Stimulated activated CD8-positive, alpha-beta memory T cell treated with anti-CD3 and anti-CD28 coated beads, Interleukin-7, amount 100 ng/mL, for 4 hours (primary cell): ENCODE results near the gene FBN1.

Source experiments
- DNase-seq, 2 donors: peaks; one replicate each; pipeline ENCODE4 v3.0.0-alpha.2; 2020; ENCODE audit warnings: low read depth in 2 of 2

The FBN1 gene

DNA sequence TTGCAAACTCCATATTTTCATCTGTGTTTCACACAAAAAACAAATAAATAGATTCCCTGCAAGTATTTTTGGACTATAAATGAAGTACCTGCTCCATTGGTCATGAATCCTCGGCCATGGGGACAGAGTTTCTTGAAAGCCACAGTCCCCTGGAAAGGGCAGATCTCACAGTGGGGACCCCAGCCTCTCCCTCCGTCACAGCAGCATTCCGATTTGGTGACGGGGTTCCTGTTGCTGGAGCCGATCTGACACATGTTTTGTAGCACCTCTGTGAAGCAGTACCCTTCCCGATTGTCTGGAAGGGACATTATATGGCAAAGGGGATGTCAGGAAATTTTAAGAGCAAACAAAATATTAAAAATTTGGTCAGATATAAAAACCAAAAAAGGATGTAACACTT is 218.0 kb downstream of the FBN1 start:
- no peak for DNase-seq

DNA sequence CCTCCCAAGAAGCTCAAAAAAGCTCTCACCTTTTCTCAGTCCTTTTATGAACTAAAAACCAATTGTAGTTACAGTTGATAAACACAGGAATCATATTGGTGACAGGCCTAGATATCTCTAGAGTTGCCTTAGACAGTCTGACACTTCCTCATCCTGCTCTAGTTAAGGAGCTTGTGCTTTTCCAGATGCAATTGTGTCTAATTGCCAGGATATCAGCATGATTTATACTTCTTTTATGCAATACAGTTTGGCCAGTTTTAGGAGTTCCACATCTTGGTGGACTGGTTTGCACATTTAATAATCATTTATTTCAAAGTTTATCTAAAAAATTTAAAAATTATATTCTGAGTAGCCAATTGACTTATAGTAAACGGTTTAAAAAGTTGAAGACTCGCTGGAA is 218.6 kb downstream of the FBN1 start:
- no peak for DNase-seq

- DNase-seq, result no peak
Measured at GRCh38 chr15:48426044-48426443, 219.5 kb downstream of the FBN1 start.

DNA sequence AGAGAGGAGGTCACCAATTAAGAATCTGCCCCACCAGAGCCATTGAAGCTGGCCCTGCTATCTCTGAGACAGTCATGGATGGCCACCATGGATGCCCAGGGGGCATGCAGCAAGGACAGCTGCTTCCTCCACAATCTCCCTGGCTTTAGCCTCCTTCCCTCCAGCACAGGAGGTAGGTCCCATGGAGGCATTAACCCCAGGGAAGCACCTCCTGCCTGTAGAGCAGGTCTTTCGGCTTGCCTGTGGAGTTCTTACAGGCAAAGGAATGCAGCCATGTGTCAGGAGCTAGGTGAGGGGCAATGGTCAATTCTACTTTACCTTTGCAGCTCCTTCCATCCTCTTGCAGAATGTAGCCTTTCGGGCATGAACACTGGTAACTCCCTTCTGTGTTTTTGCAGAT is 220.5 kb downstream of the FBN1 start:
- DNase-seq, result no peak

DNA sequence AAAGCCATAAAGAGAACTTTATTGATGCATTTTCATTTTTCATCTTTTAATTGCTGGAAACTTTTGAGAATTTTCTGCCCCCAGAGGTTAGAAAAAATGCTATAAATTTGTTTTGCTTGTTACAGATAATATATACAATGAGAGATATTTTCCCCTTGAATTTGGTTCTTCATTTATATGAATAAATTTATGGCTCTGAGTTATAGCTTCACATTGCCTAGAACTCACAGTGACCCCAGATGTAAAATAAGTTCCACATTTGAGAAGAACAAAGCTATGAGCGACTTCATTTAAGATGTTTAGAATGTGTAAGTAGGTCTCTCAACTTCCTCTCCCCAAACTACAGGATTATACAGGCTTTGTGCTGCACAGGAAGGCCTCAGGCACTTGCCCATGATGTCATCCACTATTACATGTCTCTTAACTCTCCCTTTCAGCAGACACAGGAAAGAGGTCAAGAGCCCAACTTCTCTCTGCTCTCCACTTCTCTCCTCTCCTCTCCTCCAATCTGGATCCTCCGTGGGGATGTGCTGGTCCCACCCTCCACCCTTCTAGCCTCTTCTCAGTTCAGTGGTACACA is 221.5 kb downstream of the FBN1 start:
- DNase-seq, result no peak

DNA sequence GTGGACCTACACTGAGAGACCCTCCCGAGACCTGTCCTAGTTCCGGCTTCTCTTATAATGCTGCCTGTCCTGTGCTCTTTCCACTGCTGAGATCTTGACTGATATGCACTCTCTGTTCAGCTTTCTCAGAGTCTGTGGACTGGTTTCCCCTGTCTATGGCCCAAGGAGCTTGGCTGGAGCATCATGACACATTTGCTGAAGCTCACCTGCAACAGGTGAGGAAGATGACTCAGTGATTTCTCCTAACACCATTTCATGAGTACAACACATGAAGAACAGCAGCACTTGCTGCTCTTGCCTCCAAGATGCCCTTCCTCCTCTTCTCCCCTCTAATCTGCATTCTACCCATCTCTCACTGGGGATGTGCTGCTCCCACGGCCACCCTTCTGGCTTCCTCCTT is 222.2 kb downstream of the FBN1 start:
- no peak for DNase-seq

DNA sequence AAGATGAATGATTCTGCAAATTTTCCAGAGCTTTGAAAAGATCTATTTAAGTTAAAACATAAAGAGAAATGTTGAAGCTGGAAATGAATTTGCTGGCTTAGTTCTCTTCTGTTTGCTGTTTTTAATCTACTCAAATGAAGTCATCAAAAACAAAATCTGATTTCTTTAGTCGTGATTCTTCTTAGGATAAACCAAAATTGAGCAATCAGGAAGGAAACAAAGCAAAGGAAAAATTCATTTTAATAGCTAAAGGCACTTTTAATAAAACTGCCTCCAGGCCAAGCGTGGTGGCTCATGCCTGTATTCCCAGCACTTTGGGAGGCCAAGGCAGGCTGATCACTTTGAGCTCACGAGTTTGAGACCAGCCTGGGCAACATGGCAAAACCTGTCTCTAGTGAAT is 223.1 kb downstream of the FBN1 start:
- DNase-seq, result no peak

DNA sequence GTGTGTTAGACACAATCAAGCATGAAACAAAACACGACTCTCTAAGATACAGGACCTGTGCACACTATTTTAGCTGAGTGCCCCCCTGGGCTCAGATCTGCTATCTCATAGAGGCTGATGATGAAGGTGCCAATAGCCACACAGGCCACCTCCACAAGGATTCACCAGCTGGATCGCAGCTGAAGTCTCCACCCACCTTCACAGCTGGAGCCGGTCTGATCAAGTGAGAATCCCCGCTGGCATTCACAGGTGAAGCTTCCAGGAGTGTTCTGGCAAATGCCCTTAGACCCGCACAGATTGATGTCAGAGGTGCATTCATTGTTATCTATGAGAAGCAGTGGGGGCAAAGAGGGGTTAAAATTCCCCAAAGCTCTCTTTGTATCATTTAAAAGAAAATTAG is 224.1 kb downstream of the FBN1 start:
- DNase-seq, result no peak

DNA sequence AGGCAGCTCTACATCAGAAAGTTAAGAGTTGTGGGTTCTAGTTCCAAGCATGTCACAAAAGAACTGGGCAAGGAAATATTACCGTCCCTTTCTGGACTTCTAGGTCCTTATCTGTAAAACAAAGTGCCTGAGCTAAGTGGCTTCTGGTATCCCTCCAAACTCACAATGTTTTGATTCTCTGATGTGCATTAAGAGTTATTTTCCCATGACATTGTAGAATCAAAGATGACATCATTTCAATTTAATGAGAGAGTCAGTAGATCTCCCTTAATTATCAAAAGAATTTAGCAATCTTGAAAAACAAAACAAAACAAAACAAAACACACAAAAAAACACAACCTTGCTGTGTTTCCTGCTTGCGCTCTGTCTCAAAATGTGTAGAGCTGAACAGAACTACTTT is 225.6 kb downstream of the FBN1 start:
- no peak for DNase-seq

DNA sequence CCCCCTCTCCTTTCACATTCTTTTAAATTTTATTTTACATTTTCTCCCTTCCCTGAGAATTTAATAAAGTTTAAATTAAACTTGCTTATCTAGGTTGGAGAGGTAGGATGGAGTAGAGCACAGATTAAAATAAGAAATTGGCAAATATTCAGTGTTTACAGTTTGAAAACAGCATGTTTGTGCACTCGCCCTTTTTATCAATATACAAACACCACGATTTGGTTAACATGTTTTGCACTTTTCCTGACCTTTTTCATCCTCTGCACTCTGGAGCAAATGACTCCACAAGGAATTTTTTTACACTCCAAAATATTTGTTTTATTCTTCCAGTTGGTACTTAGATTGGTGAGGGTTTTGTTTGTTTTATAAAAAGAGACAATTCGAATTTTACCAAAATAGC is 227.2 kb downstream of the FBN1 start:
- DNase-seq, result no peak

DNA sequence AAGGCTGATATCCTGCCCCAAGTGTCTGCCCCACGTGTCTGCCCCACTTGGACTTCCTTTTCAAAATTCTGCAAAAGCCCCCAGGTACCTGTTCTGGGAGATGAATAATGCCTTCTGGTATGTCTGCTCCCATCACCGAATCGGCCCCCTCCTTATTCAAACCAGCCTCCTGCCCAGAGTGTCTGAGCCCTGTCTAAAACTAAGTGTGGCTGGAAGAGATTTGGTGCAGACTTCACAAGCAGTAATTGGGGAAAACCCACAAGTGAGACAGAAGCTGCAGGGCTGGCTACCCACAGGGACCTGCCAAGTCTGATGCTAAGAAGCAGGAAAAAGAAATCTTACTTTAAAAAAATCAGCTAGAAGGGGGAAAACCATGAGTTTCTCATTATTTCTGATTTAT is 229.2 kb downstream of the FBN1 start:
- DNase-seq, result no peak

GRCh38 chr15:48415036-48415886 is 230.2 kb downstream of the FBN1 start:
- DNase-seq, result no peak

DNA sequence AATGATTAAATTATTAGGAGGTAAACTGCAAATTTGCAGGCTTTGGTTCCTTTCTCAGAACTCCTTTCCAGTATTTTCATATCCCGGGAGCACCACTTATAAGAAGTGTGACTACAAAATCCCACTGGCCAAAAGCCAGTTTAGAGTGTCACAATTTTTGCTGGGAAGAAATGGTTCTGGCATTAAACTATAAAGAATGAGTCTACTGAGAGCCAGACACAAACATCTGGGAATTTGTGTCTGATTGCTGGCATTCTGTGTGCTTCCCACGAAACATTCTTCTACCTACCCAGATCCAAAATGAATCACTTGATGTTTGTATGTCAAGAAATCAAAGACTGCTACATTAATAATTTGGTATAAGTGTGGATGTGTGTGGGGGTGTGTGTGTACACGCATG is 231.5 kb downstream of the FBN1 start:
- no peak for DNase-seq

GRCh38 chr15:48413304-48413703 is 232.2 kb downstream of the FBN1 start:
- no peak for DNase-seq

DNA sequence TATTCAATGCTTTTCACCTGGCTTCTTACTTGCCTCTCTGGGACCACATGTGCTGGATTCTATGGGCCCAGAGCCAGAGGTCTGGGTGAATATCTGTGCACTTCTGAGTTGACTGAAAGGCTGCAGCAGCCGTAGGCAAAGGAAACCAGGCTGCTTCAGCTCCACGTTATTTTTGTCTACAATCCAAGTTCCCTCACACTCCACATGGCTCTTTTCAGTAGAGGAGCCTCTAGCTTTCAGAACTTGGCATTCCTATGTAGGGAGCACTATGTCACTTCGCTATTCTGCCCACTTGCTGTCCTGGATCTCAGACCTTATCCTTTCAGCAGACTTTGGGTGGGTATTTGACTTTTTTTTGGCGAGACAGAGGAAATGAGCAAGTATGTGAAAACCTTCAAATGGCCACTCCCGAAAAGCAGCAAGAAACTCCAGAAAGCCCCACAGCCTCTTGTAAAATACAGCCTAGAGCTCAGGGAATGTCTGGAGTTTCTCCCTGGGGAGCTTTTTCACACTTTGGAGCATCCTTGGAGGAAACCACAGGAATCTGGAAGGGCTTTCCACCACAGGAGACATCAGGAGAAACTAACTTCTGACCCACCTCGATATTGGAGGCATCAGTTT is 233.4 kb downstream of the FBN1 start:
- DNase-seq, result no peak

DNA sequence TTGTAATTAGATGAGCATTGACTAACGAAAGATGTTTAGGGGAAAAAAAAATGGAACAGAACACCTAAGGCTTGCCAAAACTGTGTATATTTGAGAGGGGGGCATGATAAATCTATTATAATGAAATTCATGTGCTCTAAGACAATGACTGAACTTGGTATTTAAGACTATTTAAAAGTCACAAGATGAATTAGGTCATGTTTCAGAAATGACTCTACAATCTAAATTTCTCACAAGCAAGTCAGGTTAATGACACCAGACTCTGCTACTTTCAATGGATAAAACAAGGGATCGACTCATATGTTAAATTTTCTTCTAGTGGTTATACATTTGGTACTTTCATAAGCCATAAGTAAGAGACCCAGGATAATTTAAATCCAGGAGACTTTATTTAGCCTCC is 235.9 kb downstream of the FBN1 start:
- no peak for DNase-seq

GRCh38 chr15:48408327-48408726 is 237.2 kb downstream of the FBN1 start:
- no peak for DNase-seq

DNA sequence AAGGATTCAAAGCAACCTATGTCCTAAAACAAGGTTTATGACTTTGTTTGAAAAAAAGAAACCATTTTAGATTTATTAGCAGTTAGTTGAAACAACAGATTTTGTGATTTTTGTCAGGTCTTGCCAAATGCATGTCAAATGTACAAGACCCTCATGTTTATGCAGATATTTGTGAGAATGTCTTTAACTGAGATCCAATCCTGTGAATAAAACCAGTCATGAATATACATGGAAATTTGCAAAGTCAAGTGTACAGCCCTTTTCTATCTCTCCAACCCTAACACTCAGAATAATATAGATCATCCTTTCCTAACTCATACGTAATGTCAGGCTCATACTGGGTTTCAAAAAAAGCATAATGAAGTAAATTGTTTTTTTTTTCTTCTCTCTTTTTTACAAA is 237.9 kb downstream of the FBN1 start:
- no peak for DNase-seq

DNA sequence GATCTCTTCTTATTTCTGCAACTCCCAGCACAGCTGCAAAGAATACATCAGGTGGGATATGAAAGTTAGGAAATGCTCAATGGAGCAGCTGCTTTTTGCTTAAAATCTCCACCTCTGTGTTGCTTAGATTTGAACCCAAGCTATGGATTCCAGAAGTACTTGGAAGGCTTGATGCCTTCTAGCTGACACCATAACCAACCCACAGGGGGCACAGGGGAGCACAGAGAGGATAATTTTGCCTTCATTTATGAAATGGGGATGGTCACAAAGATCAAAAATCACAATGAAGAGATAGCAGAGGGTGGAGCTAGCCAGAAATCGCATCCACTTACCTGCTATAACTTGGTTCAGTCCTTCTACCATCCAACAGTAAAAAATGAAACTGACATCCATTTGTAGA is 238.6 kb downstream of the FBN1 start:
- no peak for DNase-seq

GRCh38 chr15:48406266-48406891 is 239.1 kb downstream of the FBN1 start:
- DNase-seq, result no peak

- DNase-seq, result no peak
Measured at GRCh38 chr15:48402427-48403177, 242.9 kb downstream of the FBN1 start.

- DNase-seq, result no peak
Measured at GRCh38 chr15:48400086-48400485, 245.4 kb downstream of the FBN1 start.
